ENCODE measurements around the gene UBFD1. TPM values are rescaled to one million over a fixed set of nuclear protein-coding genes. Genes with fewer than 3 reads are reported as not detected.
A peak's percentile ranks its signal among the peaks of the same experiment; 100 is the strongest.

The UBFD1 gene
- 10 to 100 TPM; 27.6 to 50.5 (median 37.4) TPM for total RNA-seq
- long read RNA-seq, partial matches to known transcripts = 0 of 1 reads
- long read RNA-seq, other reads (novel, unspliced or antisense) = 1 of 1 reads

GRCh38 chr16:23556881-23557778 lies at the start of gene UBFD1, which contains the start of gene EARS2:
Gene UBFD1 (plus strand): TSS chr16:23557727. CDS start chr16:23557743, 16 bp downstream.
Gene EARS2 (minus strand): TSS chr16:23557350. CDS start chr16:23557343, 7 bp downstream.
- Histone ChIP-seq H3K4me3 (peak within 1 kb of the TSS; percentile 53 to 99 (median 66)), H3K27ac (peak within 1 kb of the TSS; percentile 55 to 86 (median 76)), H3K27me3 (no peaks in the 10 kb centered on the region), H3K9me3 (no peaks in the 10 kb centered on the region), H3K4me1 (peaks cover 0 to 15% (median 7%) of the 10 kb centered on the region in 4 donors), H3K36me3 (peaks cover 0 to 33% (median 1%) of the 10 kb centered on the region in 4 donors)
- peak; percentile 99 to 100 (median 99) for DNase-seq
- ATAC-seq = peak; percentile 95 to 97 (median 96)
- peak; percentile 69 for TF ChIP-seq POLR2A (IDR thresholded peaks at IDR 0.05)
- peak; percentile 98 to 99 (median 98) for TF ChIP-seq CTCF (IDR thresholded peaks at IDR 0.05)
- intact Hi-C loops (cut with DNase I) = no loop called here
- 4% methylated on average over 15 of the region's 65 CpGs for WGBS (ENCODE audit: insufficient coverage, low coverage, low lambda C conversion rate, missing lambda C conversion rate)

- TF ChIP-seq CTCF (IDR thresholded peaks at IDR 0.05) = no peak
- TF ChIP-seq POLR2A (IDR thresholded peaks at IDR 0.05) = no peak
- ATAC-seq = no peak
- H3K4me3 ChIP-seq = peak overlapping the region; percentile 46 to 85 (median 75)
- peaks cover 0 to 6% (median 1%) of the 10 kb centered on the region in 4 donors for H3K4me1 ChIP-seq
- peak overlapping the region in 2 of 3 donors; percentile 3 to 69 for H3K27ac ChIP-seq
- DNase-seq = no peak
- 44% methylated on average over 28 of the region's 28 CpGs for WGBS (ENCODE audit: insufficient coverage, low coverage, low lambda C conversion rate, missing lambda C conversion rate)
- H3K36me3 ChIP-seq = no peaks in the 10 kb centered on the region
- intact Hi-C loops (cut with DNase I) = no loop called here
- H3K9me3 ChIP-seq = no peaks in the 10 kb centered on the region
- no peaks in the 10 kb centered on the region for H3K27me3 ChIP-seq
Observed at GRCh38 chr16:23508589-23509440, 48.7 kb upstream of the UBFD1 start.

- Histone ChIP-seq H3K36me3 (no peaks in the 10 kb centered on the region), H3K27ac (peak overlapping the region in 2 of 3 donors; percentile 3 to 69), H3K4me1 (peaks cover 0 to 3% (median 0%) of the 10 kb centered on the region in 4 donors), H3K4me3 (peak overlapping the region; percentile 46 to 85 (median 75)), H3K27me3 (no peaks in the 10 kb centered on the region), H3K9me3 (no peaks in the 10 kb centered on the region)
- ATAC-seq (no peak), DNase-seq (no peak)
- 20% methylated on average over 3 of the region's 5 CpGs for WGBS (ENCODE audit: insufficient coverage, low coverage, low lambda C conversion rate, missing lambda C conversion rate)
- intact Hi-C loops (cut with DNase I) = no loop called here
- no peak for TF ChIP-seq POLR2A (IDR thresholded peaks at IDR 0.05)
- TF ChIP-seq CTCF (IDR thresholded peaks at IDR 0.05) = no peak
Observed at GRCh38 chr16:23509441-23509754, 48.1 kb upstream of the UBFD1 start.

- Histone ChIP-seq H3K4me1 (no peaks in the 10 kb centered on the region), H3K9me3 (no peaks in the 10 kb centered on the region), H3K36me3 (no peaks in the 10 kb centered on the region), H3K27me3 (no peaks in the 10 kb centered on the region), H3K4me3 (peak overlapping the region; percentile 46 to 85 (median 75)), H3K27ac (peak overlapping the region; percentile 63 to 77 (median 69))
- DNase-seq (no peak), ATAC-seq (peak; percentile 16 to 35 (median 28))
- no peak for TF ChIP-seq CTCF (IDR thresholded peaks at IDR 0.05)
- TF ChIP-seq POLR2A (IDR thresholded peaks at IDR 0.05) = no peak
- intact Hi-C loops (cut with DNase I) = no loop called here
- WGBS (ENCODE audit: insufficient coverage, low coverage, low lambda C conversion rate, missing lambda C conversion rate) = 0% methylated on average over 15 of the region's 17 CpGs
Observed at GRCh38 chr16:23509782-23510163, 47.8 kb upstream of the UBFD1 start.
